Naive thymus-derived CD8-positive, alpha-beta T cell (primary cell): ENCODE results near the gene TSPAN11. TPM values are rescaled to one million over a fixed set of nuclear protein-coding genes. Genes with fewer than 3 reads are reported as not detected.

Source experiments
- ATAC-seq, 2 donors: fragments of 150-1000 bp; cut with Tn5 transposase in 1 of 2; sonication (Bioruptor Pico), chemical (Tn5 transposase) in 1 of 2; 1 replicate in 1 of 2; 2 replicates in 1 of 2; pipeline ENCODE4 v1.10.0; 2021; ENCODE audit warnings: mild to moderate bottlenecking in 2 of 2, moderate library complexity in 2 of 2
- POLR2A ChIA-PET: fragments of 350-600 bp; sonication (Branson Sonifier 250); formaldehyde crosslinking; loops from one replicate; lab custom pipeline; 2021; ENCODE audit warnings: antibody characterized with exemption; lab: Charles Lee
- DNase-seq, 10 donors: peaks; one replicate each; pipeline versions ENCODE4 v3.0.0 to v3.0.0-alpha.2; 2020 to 2022
- H3K27ac Mint-ChIP-seq, 10 donors: one replicate each; pipeline ENCODE4 v1.8.0; 2020 to 2022; ENCODE audit warnings: mild to moderate bottlenecking in 10 of 10, mixed read lengths in 10 of 10, moderate library complexity in 4 of 10, inconsistent platforms in 1 of 10
- H3K27me3 Mint-ChIP-seq, 5 donors: one replicate each; pipeline ENCODE4 v1.8.0; 2021 to 2022; ENCODE audit warnings: mixed read lengths in 5 of 5
- H3K36me3 Mint-ChIP-seq, 3 donors: one replicate each; pipeline ENCODE4 v1.8.0; 2020 to 2022; ENCODE audit warnings: mixed read lengths in 3 of 3, mild to moderate bottlenecking in 2 of 3, inconsistent platforms in 1 of 3
- H3K4me1 Mint-ChIP-seq, 4 donors: one replicate each; pipeline ENCODE4 v1.8.0; 2021 to 2022; ENCODE audit warnings: mixed read lengths in 4 of 4
- H3K4me3 Mint-ChIP-seq, 10 donors: one replicate each; pipeline ENCODE4 v1.8.0; 2020 to 2022; ENCODE audit warnings: mild to moderate bottlenecking in 10 of 10, mixed read lengths in 10 of 10, moderate library complexity in 6 of 10, inconsistent platforms in 1 of 10
- H3K9me3 Mint-ChIP-seq, 9 donors: one replicate each; pipeline ENCODE4 v1.8.0; 2020 to 2022; ENCODE audit warnings: mixed read lengths in 9 of 9, mild to moderate bottlenecking in 3 of 9, inconsistent platforms in 1 of 9, moderate library complexity in 1 of 9
- polyA plus RNA-seq, 3 donors: library from polyadenylated mRNA; unstranded; fragments of 300-500 nt; fragmentation: Illumina TruSeq; gene quantifications; one replicate each; pipeline ENCODE4 v1.2.3, GENCODE V29; 2021
- total RNA-seq, 8 experiments: library from RNA in 2 of 8; stranded (reverse) in 2 of 8; gene quantifications; one replicate each; pipeline ENCODE4 v1.2.3 and lab custom pipeline; 2021 to 2026

Gene TSPAN11
- total and polyA plus RNA-seq, 5 experiments from 2014 or later = not detected

DNA sequence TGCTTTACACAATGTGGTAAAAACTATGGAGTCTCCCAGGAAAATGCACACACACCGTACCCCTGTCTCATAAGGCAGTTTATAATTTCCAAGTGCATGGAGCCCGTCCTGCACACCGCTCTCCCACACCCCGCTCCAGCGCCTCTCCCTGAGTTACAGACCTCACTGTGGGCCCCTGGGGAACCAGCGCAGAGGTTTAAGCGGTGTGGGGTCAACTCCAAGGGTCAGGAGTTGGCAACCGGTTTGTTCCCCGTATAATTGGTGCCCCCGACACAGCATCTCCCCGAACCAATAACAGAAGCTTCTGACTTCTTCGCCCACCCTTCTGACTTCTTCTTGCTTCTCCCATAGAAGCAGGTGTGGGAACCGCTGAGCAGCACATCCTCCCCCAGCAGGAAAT, 88.7 kb downstream of the TSPAN11 start:
- Mint-ChIP-seq H3K27me3 (peaks cover 0 to 19% (median 4%) of the 10 kb centered on the region in 5 donors), H3K27ac (no peak overlapping the region), H3K36me3 (no peaks in the 10 kb centered on the region), H3K4me1 (no peaks in the 10 kb centered on the region), H3K4me3 (no peak overlapping the region), H3K9me3 (peaks cover 0 to 3% (median 0%) of the 10 kb centered on the region in 9 donors)
- ATAC-seq = no peak
- DNase-seq = no peak
- POLR2A ChIA-PET = no interaction called here

DNA sequence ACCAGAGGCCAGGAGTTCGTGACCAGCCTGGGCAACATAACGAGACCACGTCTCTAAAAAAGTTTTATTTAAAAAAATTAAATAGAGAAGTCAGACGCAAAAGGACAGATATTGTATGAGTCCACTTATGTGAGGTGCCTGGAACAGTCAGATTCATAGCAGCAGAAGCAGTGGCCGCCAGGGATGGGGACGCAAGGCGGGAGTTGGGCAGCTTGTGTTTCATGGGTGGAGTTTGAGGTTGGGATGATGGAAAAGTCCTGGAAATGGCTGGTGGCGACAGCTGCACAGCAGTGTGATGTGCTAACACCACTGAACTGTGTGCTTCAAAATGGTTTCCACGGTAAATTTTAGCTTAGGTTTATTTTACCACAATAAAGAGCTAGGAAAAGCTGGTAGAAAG, 89.5 kb downstream of the TSPAN11 start:
- Mint-ChIP-seq H3K27ac (no peak overlapping the region), H3K36me3 (no peaks in the 10 kb centered on the region), H3K4me1 (no peaks in the 10 kb centered on the region), H3K27me3 (peaks cover 0 to 19% (median 5%) of the 10 kb centered on the region in 5 donors), H3K9me3 (peaks cover 0 to 3% (median 0%) of the 10 kb centered on the region in 9 donors), H3K4me3 (no peak overlapping the region)
- POLR2A ChIA-PET = no interaction called here
- ATAC-seq (no peak), DNase-seq (no peak)

DNA sequence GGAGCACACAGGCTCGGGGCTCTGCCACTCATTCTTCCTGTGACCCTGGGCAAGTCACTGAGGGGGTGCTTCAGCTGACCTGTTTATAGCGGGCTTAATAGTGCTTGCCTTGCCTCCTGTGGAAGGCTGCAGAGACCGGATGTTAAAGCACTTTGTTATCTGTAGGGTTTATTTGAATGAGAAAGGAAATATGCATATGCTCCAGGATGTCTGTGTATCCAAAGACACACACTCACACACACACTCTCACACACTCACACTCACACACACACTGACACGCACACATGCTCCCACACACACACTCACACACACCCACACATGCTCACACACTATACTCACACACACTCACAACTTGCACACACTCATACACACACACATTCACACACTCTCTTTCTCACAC, 91.0 kb downstream of the TSPAN11 start:
- ATAC-seq (no peak), DNase-seq (no peak)
- Mint-ChIP-seq H3K9me3 (peaks cover 0 to 3% (median 0%) of the 10 kb centered on the region in 9 donors), H3K27me3 (peaks cover 0 to 13% (median 3%) of the 10 kb centered on the region in 5 donors), H3K4me3 (no peak overlapping the region), H3K36me3 (no peaks in the 10 kb centered on the region), H3K4me1 (no peaks in the 10 kb centered on the region), H3K27ac (no peak overlapping the region)
- POLR2A ChIA-PET = no interaction called here

DNA sequence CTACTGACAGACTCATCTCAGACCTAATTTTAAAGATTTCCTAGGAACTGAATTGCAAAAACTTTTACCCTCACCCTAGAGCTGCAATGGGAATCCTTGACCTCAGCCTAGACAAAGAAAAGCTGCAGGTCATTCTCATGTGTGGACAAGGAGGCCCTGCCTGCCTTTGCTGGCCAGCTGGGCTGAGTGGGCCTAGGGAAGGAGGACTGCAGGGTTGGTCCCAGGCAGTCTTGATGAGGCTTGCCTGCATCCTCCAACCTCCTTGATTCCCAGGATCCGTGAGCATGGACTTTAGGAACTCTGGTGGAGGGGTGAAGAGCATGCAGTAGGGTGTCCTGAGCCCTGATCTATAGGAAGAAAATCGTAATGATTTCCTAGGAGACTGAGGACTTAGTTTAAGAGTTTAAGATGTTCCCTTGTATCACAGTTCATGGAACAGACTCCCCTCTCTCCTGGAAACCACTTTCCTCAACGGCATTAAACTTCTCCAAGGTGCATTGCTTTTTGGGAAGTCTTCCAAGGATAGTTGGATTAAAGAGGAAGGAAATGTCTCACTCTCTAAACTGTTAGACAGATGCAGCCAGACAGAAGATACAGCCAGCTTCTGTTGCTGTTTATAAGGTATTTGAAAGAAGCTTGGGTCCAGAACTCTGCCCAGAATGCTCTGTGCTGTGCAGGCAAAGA, 91.7 kb downstream of the TSPAN11 start:
- POLR2A ChIA-PET = no interaction called here

DNA sequence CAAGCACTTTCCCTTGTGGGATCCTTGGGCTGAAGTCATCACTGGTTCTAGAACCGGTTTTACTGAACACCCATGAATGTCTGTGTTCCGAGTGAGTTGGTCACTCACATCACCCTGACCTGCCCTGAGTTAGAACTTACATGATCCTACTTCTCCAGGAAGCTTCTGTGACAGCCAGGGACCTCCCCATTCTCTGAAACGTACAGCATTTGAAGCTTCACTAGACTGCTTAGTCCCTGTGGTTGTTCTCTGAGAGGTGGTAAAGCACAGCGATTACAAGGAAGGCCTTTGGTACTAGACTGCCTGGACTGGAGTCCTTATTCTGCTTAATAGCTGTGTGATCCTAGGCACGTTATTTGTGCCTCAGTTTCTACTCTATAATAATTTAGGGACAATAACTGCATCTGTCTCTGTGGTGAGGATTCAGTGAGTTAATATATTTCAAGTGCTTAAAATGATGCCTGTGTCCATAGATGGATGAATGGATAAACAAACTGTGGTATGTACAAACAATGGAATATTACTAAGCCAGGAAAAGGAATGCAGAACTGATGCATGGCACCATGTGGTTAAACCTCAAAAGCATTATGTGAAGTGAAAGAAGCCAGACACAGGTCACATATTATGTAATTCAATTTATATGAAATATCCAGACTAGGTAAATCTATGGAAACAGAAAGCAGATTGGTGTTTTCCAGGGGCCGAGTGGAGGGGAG, 92.4 kb downstream of the TSPAN11 start:
- H3K27me3 Mint-ChIP-seq = peaks cover 0 to 11% (median 0%) of the 10 kb centered on the region in 5 donors
- DNase-seq (no peak), ATAC-seq (no peak)
- POLR2A ChIA-PET = no interaction called here
- no peaks in the 10 kb centered on the region for H3K36me3 Mint-ChIP-seq
- no peak overlapping the region for H3K4me3 Mint-ChIP-seq
- no peak overlapping the region for H3K27ac Mint-ChIP-seq
- H3K4me1 Mint-ChIP-seq = no peaks in the 10 kb centered on the region
- peaks cover 0 to 3% (median 0%) of the 10 kb centered on the region in 9 donors for H3K9me3 Mint-ChIP-seq

More for the DNA sequence above, 91.7 kb downstream of the TSPAN11 start:
- H3K9me3 Mint-ChIP-seq = peaks cover 0 to 3% (median 0%) of the 10 kb centered on the region in 9 donors
- no peak overlapping the region for H3K4me3 Mint-ChIP-seq
- DNase-seq (no peak), ATAC-seq (no peak)
- peaks cover 0 to 11% (median 0%) of the 10 kb centered on the region in 5 donors for H3K27me3 Mint-ChIP-seq
- no peak overlapping the region for H3K27ac Mint-ChIP-seq
- no peaks in the 10 kb centered on the region for H3K36me3 Mint-ChIP-seq
- H3K4me1 Mint-ChIP-seq = no peaks in the 10 kb centered on the region

DNA sequence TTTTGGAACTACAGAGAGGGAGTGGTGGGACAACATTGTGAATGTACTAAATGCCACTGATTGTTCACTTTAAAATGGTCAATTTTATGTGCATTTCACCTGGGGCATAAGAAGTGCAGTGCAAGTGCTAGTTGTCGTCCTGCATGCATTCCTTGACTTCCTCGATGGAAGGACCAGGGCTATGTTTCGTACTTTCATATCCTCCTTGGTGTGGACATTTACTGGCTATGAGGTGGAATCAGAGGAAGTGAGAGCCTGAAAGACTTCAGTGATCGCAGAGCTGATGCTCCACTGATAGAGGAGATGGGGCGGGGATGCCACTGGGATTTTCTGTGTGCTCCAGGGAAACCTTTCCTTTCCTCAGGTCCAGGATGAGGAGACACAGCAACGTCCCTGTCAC, 93.0 kb downstream of the TSPAN11 start:
- peaks cover 0 to 11% (median 0%) of the 10 kb centered on the region in 5 donors for H3K27me3 Mint-ChIP-seq
- H3K27ac Mint-ChIP-seq = no peak overlapping the region
- POLR2A ChIA-PET = no interaction called here
- H3K36me3 Mint-ChIP-seq = no peaks in the 10 kb centered on the region
- H3K4me3 Mint-ChIP-seq = no peak overlapping the region
- DNase-seq = no peak
- H3K9me3 Mint-ChIP-seq = peaks cover 0 to 3% (median 0%) of the 10 kb centered on the region in 9 donors
- H3K4me1 Mint-ChIP-seq = no peaks in the 10 kb centered on the region
- no peak for ATAC-seq

DNA sequence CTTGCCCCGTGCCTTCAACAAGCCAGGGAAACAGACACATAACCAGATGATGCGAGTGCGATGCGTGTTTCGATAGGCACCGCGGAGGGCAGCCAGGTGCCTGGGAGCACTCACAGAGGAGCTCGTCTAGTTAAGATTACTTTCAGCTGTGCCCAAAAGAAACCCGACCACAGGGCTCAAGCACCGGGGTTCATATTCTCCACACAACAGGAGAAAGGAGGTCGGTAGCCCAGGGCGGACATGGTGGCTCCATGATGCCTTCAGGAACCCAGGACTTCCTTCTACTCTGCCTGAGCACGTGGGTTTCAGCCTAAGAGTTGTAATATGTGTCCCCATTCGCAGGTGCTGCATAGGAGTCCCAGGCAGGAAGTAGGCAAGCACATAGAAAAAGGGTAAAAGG, 93.4 kb downstream of the TSPAN11 start:
- DNase-seq = no peak
- H3K4me3 Mint-ChIP-seq = no peak overlapping the region
- no peaks in the 10 kb centered on the region for H3K36me3 Mint-ChIP-seq
- no peak for ATAC-seq
- H3K27me3 Mint-ChIP-seq = peaks cover 0 to 11% (median 0%) of the 10 kb centered on the region in 5 donors
- POLR2A ChIA-PET = no interaction called here
- peaks cover 0 to 3% (median 0%) of the 10 kb centered on the region in 9 donors for H3K9me3 Mint-ChIP-seq
- no peaks in the 10 kb centered on the region for H3K4me1 Mint-ChIP-seq
- no peak overlapping the region for H3K27ac Mint-ChIP-seq

DNA sequence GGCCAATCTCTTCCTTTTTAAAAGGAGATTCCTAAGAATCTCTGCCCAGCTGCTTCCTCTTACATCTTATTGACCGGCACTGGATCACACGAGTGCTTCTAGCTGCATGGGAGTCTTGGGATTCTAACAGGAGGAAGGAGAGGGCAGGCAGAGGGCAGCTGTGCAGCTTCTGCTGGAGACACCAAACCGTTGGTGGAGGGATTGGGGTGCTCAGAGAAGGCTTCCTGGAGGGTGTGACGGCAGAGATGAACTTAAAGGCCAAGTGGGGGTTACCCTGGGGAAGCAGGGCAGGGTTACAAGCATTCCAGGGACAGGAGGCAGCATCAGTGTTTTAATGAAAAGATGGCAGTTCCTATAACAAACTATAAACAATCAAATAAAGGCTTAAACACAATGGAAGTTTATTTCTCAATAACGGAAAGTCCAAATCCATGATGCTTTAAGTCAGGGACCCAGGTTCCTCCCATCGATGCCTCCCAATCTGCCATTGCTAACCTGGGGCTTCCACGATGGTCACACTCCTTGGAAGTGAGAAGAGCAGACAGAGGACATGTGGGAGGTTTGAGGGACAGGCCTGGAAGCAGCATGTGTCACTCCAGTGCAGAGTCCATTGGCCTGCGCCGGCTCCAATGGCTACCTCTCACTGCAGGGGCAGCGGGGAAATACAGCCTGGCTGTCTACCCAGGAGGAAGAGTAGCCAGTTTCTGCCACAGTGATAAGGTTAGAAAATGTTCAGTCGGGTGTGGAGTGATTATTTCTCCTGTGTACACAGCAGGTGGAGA, 94.0 kb downstream of the TSPAN11 start:
- Mint-ChIP-seq H3K27ac (no peak overlapping the region), H3K9me3 (peaks cover 0 to 3% (median 0%) of the 10 kb centered on the region in 9 donors), H3K4me3 (peak overlapping the region in 1 of 10 donors; percentile 57), H3K36me3 (no peaks in the 10 kb centered on the region), H3K4me1 (no peaks in the 10 kb centered on the region), H3K27me3 (peaks cover 0 to 5% (median 0%) of the 10 kb centered on the region in 5 donors)
- no peak for ATAC-seq
- peak in 1 of 10 donors; percentile 1 for DNase-seq
- POLR2A ChIA-PET = no interaction called here

DNA sequence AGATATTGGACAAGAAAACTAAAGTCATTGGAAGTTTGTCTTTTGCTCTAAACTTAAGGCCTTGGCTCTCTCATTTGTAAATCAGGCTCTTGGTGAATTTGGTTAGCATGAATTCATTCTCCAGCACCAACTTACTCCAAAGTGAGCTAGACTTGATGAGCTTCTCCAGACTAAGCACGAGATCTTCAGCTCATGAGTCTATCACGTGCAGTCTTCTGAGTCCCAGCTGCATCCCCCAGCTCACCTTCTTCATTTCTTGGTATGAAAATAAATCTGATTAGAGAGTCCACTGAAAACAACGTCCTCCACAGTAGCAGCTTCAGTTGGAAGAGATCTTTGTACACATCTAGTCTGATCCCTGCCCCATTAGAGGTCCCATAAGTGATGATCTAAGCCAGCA, 94.6 kb downstream of the TSPAN11 start:
- Mint-ChIP-seq H3K27ac (no peak overlapping the region), H3K4me1 (no peaks in the 10 kb centered on the region), H3K27me3 (peaks cover 0 to 6% (median 0%) of the 10 kb centered on the region in 5 donors), H3K4me3 (no peak overlapping the region), H3K9me3 (peaks cover 0 to 3% (median 0%) of the 10 kb centered on the region in 9 donors), H3K36me3 (no peaks in the 10 kb centered on the region)
- ATAC-seq (no peak), DNase-seq (no peak)
- POLR2A ChIA-PET = no interaction called here

DNA sequence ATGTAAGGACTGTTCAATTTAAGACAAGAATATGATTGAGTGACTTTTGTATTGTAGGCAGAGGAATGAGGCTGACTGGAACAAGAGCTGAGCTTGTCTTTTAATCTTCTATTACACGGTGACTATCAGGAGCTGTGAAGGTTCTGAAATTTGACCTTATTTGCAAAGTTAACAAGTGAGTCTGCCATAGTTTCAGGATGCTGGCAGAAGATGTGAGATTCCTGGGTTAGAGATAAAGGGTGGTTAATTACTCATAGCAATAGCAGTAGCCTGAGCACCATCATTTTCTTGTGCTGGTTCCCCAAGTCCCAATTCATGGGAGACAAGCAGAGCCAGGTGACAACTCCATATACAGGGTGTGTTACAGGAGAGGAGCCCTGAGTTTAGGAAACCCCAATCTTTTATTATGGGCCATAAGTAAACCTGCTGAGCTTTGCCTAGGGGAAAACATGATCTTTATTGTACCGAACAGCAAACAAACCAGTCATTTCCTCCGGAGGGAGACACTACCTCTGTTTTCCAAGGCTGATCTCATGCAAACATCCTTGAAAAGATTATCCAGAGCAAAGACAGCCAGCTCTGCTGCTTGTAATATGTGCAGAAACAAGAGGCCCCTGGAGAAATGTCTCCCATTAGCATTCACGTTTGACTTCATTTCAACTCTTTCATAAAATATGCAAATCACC, 95.4 kb downstream of the TSPAN11 start:
- Mint-ChIP-seq H3K9me3 (peaks cover 0 to 3% (median 0%) of the 10 kb centered on the region in 9 donors), H3K27me3 (peaks cover 0 to 6% (median 0%) of the 10 kb centered on the region in 5 donors), H3K4me3 (no peak overlapping the region), H3K27ac (no peak overlapping the region), H3K4me1 (no peaks in the 10 kb centered on the region), H3K36me3 (no peaks in the 10 kb centered on the region)
- POLR2A ChIA-PET = no interaction called here
- ATAC-seq (no peak), DNase-seq (no peak)

DNA sequence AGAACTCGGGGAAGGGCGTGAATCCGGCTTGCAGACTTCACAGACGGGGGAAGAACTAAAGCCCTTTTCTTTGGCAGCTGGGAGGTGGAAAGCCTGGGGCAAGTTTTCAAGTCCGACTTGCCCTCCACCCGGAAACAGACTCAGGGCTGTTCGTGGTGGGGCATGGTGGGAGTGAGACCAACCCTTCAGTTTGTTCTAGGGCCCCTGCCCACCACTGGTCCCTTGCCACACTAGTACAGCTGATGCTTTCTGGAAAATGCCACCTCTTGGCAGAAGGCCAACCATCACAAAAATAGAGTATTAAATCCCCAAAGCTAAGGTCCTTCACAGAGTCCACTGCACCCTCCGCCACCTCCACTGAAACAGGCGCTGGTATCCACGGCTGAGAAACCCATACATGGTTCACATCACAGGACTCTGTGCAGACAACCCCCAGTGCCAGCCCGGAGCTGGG, 96.8 kb downstream of the TSPAN11 start:
- ATAC-seq = no peak
- H3K4me1 Mint-ChIP-seq = no peaks in the 10 kb centered on the region
- H3K27ac Mint-ChIP-seq = no peak overlapping the region
- DNase-seq = no peak
- POLR2A ChIA-PET = no interaction called here
- H3K27me3 Mint-ChIP-seq = peaks cover 0 to 6% (median 0%) of the 10 kb centered on the region in 5 donors
- peaks cover 0 to 3% (median 0%) of the 10 kb centered on the region in 9 donors for H3K9me3 Mint-ChIP-seq
- H3K36me3 Mint-ChIP-seq = no peaks in the 10 kb centered on the region
- no peak overlapping the region for H3K4me3 Mint-ChIP-seq

DNA sequence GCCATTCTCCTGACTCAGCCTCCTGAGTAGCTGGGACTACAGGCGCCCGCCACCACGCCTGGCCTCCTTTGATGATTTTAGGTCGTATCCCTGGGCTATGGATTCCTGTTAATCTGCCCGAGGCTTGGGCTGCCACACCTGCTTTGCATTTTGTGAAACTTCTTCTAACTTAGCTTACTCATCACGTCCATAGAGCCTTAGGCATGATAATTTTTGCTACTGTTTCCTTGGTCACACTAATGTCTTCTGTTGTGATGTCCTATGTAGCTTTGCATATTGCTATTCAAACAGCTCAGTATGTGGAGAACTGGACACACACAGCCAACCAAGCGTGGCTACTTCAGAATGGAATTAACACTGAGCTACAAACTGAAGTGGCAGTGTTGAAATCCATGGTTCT, 99.7 kb downstream of the TSPAN11 start:
- H3K4me3 Mint-ChIP-seq = no peak overlapping the region
- H3K9me3 Mint-ChIP-seq = peaks cover 0 to 2% (median 0%) of the 10 kb centered on the region in 9 donors
- no peak overlapping the region for H3K27ac Mint-ChIP-seq
- no peaks in the 10 kb centered on the region for H3K36me3 Mint-ChIP-seq
- H3K4me1 Mint-ChIP-seq = no peaks in the 10 kb centered on the region
- DNase-seq = no peak
- ATAC-seq = no peak
- H3K27me3 Mint-ChIP-seq = peaks cover 0 to 3% (median 0%) of the 10 kb centered on the region in 5 donors
- POLR2A ChIA-PET = no interaction called here
